ENCODE measurements around the gene FAM174B. TPM values are rescaled to one million over a fixed set of nuclear protein-coding genes. Genes with fewer than 3 reads are reported as not detected.

The FAM174B gene
- total RNA-seq, 2 experiments from 2014 or later, result 2.5 to 3.3 TPM

DNA sequence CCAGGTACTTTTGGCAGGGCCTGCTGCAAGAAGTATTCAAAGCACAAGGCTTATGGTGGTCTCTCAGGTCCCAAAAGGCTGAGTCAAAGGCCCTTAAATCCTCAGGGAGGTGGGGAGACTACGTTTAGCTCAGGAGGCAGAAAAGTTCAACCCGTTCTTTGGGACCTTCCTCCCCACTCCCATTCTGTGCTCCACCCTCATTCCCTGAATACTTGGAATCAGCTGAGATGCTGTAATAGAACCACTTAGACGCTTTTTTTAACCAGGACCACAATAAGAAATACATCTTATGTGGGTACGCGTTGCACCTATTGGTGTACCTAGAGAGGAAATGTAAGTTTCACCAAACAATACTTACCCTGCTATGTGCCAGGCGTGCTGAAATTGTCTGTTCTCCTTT lies 58.0 kb downstream of the FAM174B start:
- H3K9me3 Mint-ChIP-seq (ENCODE audit: insufficient read depth), result no peaks in the 10 kb centered on the region
- peaks cover 3% of the 10 kb centered on the region for H3K27me3 Mint-ChIP-seq (ENCODE audit: low read depth)
- DNase-seq (no peak), ATAC-seq (no peak)
- no peak overlapping the region for H3K27ac Mint-ChIP-seq
- ChIA-PET CTCF (no interaction called here), POLR2A (no interaction called here)
- no peaks in the 10 kb centered on the region for H3K36me3 Mint-ChIP-seq (ENCODE audit: low read depth)
- H3K4me3 Mint-ChIP-seq, result no peak overlapping the region
- peaks cover 5% of the 10 kb centered on the region for H3K4me1 Mint-ChIP-seq (ENCODE audit: low read depth)

DNA sequence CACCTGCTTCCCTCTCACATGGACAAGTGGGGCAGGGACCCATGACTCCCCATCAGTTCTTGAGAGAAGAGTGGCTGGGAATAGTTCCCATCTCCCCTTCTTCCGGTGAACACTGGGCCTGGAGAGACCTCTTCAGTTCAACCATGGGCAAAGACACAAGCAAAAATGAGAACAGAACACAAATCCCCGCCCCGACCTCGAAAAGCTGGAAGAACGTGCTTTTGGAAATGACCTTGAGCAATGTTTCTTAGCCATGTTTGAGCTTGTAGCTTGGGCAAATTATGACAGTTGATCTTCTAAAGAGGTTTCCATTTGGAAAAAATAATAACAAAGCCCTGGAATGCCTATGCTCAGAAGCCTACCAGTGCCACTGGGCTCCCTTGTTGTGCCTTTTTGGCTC lies 59.0 kb downstream of the FAM174B start:
- H3K27ac Mint-ChIP-seq, result no peak overlapping the region
- ChIA-PET CTCF (no interaction called here), POLR2A (no interaction called here)
- ATAC-seq (no peak), DNase-seq (no peak)
- H3K36me3 Mint-ChIP-seq (ENCODE audit: low read depth), result no peaks in the 10 kb centered on the region
- H3K9me3 Mint-ChIP-seq (ENCODE audit: insufficient read depth), result no peaks in the 10 kb centered on the region
- peaks cover 5% of the 10 kb centered on the region for H3K4me1 Mint-ChIP-seq (ENCODE audit: low read depth)
- H3K27me3 Mint-ChIP-seq (ENCODE audit: low read depth), result peaks cover 7% of the 10 kb centered on the region
- no peak overlapping the region for H3K4me3 Mint-ChIP-seq

DNA sequence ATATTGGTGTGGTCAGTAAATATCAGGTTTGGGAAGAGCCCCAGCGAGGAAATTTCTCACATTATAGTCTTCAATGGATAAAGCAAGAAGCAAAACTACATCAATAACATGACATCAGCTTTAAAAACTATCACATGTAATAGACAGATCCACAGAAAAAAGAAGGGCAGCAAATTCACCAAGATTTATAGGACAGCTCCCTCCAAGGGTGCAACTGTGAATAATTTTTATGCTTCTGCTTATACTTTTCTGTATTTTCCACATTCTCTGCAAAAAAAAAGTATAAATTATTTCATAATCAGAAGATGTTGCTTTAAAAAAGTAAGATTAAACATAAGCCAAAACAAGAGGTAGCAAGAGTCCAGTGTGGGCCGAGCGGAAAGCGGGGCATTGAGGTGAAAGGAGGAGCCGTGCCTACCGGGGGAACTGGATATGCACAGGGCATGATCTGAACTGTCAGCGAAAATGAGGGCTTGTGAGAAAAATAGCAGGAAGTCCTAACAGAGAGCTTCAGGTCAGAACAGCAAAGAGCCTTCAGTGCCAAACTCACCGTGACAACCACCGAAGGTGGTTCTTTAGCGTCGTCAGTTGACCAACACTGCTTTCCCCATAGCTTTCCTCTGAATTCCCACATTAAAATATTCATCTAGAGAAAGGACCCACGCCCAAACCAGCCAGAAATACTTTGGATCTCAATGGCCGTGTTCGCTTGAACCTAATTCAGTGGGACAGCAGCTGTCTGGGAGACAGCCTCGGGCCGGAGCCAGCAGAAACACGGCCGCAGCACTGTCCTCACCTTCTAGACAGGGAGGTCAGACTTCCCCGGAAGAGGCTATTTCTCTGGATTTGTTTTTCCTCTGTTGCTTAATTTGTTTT lies 59.8 kb downstream of the FAM174B start:
- H3K9me3 Mint-ChIP-seq (ENCODE audit: insufficient read depth), result no peaks in the 10 kb centered on the region
- ChIA-PET CTCF (interaction anchor here (1.3 kb wide), 1 partner anchor 119 kb away, joined by 3 read pairs; no protein-coding TSS in a partner anchor), POLR2A (no interaction called here)
- H3K36me3 Mint-ChIP-seq (ENCODE audit: low read depth), result no peaks in the 10 kb centered on the region
- no peak overlapping the region for H3K4me3 Mint-ChIP-seq
- peaks cover 7% of the 10 kb centered on the region for H3K27me3 Mint-ChIP-seq (ENCODE audit: low read depth)
- peaks cover 5% of the 10 kb centered on the region for H3K4me1 Mint-ChIP-seq (ENCODE audit: low read depth)
- DNase-seq (no peak), ATAC-seq (no peak)
- H3K27ac Mint-ChIP-seq, result no peak overlapping the region

DNA sequence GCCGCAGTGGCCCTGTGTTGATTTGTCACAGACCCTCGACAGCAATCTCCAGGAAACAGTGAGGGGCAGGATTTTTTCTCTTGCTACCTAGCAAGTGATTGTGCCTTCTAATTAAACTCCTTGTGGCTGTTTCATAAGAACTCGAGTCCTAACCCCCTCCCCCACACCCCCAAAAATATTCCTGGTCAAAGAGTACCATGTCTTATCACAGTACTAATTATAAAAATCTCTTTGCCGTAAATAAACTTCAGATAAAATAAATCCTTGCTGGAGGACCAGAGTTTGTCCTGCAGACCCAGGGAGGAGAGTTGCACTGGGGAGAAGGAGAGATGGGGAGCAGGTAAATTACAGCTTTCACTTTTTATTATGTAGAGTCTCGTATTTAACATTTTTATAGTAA lies 64.3 kb downstream of the FAM174B start:
- H3K4me3 Mint-ChIP-seq, result no peak overlapping the region
- no peak overlapping the region for H3K27ac Mint-ChIP-seq
- ATAC-seq (no peak), DNase-seq (no peak)
- no peaks in the 10 kb centered on the region for H3K36me3 Mint-ChIP-seq (ENCODE audit: low read depth)
- peaks cover 7% of the 10 kb centered on the region for H3K27me3 Mint-ChIP-seq (ENCODE audit: low read depth)
- no peaks in the 10 kb centered on the region for H3K9me3 Mint-ChIP-seq (ENCODE audit: insufficient read depth)
- POLR2A ChIA-PET, result no interaction called here
- CTCF ChIA-PET, result no interaction called here
- no peaks in the 10 kb centered on the region for H3K4me1 Mint-ChIP-seq (ENCODE audit: low read depth)

DNA sequence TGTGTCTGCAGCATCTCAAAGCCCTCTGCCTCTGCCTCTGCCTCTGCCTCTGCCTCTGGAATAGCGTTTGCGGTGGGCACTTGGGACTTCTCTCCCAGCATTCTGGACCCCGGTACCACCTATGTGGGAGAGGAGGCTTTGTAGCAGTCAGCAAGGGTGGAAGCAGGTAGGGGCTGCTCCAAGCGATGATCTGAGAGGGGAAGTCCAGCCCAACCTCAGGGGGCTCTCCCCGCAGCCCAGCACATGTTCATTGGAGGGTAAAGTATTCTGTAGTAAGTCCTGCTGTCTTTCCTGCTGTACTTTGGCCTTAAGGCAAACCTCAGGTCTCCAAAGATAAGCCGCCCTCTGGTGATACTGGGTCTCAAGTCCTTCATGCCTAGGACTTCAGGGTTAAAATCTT lies 68.6 kb downstream of the FAM174B start:
- Mint-ChIP-seq H3K27ac (no peak overlapping the region), H3K9me3 (ENCODE audit: insufficient read depth) (no peaks in the 10 kb centered on the region), H3K27me3 (ENCODE audit: low read depth) (peaks cover 3% of the 10 kb centered on the region), H3K4me3 (no peak overlapping the region), H3K4me1 (ENCODE audit: low read depth) (no peaks in the 10 kb centered on the region), H3K36me3 (ENCODE audit: low read depth) (no peaks in the 10 kb centered on the region)
- DNase-seq, result no peak
- ChIA-PET POLR2A (no interaction called here), CTCF (no interaction called here)
- no peak for ATAC-seq

DNA sequence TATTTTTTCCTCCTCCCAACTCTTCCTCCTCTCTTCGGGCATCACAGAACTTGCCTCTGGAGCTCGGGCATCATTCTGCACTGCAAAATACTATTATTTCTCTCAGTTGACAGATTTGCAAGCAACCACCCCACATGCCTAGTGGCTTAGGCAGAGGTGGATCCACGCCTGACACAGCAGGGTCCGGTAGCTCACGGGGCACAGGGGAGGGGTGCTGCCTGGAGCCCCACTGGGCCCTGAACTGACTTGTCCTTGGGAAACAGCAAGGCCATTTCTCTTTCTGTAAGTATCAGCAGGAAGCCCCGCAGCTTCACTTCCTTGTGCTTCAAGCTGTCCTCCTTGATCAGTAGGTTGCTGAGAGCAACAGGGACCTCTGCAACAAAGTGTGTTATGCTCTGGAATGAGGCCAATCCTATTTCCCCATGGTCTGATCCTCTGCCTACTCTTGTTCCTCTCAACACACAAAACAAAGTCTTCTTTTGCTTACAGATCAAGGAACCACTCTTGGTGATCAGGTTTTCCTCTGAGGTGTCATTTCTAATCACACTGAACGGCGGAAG lies 69.1 kb downstream of the FAM174B start:
- DNase-seq (no peak), ATAC-seq (no peak)
- no peak overlapping the region for H3K4me3 Mint-ChIP-seq
- POLR2A ChIA-PET, result no interaction called here
- no peaks in the 10 kb centered on the region for H3K4me1 Mint-ChIP-seq (ENCODE audit: low read depth)
- no peaks in the 10 kb centered on the region for H3K36me3 Mint-ChIP-seq (ENCODE audit: low read depth)
- peaks cover 3% of the 10 kb centered on the region for H3K27me3 Mint-ChIP-seq (ENCODE audit: low read depth)
- H3K27ac Mint-ChIP-seq, result no peak overlapping the region
- CTCF ChIA-PET, result no interaction called here
- H3K9me3 Mint-ChIP-seq (ENCODE audit: insufficient read depth), result no peaks in the 10 kb centered on the region

DNA sequence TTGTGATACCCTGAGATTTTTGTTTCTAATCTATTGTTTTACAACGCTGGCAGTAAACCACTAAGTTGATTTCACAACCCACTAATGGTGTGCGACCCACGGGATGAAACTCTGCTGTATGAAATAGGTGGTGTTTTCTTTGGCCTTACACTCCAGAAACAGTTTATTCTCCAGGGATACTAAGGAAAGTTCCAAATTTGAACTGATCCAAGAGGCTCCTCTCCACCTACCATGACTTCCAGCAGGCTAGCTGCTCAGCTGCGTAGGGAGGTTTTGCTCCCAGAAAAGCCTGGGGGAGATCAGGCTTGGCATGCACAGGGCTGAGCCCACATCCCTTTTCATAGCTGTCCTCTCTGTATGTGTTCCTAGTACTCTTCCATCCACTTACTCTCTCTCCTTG lies 71.5 kb downstream of the FAM174B start:
- Mint-ChIP-seq H3K4me3 (no peak overlapping the region), H3K9me3 (ENCODE audit: insufficient read depth) (no peaks in the 10 kb centered on the region), H3K4me1 (ENCODE audit: low read depth) (no peaks in the 10 kb centered on the region), H3K27me3 (ENCODE audit: low read depth) (peaks cover 3% of the 10 kb centered on the region), H3K36me3 (ENCODE audit: low read depth) (no peaks in the 10 kb centered on the region), H3K27ac (no peak overlapping the region)
- ChIA-PET CTCF (no interaction called here), POLR2A (no interaction called here)
- DNase-seq (no peak), ATAC-seq (no peak)

DNA sequence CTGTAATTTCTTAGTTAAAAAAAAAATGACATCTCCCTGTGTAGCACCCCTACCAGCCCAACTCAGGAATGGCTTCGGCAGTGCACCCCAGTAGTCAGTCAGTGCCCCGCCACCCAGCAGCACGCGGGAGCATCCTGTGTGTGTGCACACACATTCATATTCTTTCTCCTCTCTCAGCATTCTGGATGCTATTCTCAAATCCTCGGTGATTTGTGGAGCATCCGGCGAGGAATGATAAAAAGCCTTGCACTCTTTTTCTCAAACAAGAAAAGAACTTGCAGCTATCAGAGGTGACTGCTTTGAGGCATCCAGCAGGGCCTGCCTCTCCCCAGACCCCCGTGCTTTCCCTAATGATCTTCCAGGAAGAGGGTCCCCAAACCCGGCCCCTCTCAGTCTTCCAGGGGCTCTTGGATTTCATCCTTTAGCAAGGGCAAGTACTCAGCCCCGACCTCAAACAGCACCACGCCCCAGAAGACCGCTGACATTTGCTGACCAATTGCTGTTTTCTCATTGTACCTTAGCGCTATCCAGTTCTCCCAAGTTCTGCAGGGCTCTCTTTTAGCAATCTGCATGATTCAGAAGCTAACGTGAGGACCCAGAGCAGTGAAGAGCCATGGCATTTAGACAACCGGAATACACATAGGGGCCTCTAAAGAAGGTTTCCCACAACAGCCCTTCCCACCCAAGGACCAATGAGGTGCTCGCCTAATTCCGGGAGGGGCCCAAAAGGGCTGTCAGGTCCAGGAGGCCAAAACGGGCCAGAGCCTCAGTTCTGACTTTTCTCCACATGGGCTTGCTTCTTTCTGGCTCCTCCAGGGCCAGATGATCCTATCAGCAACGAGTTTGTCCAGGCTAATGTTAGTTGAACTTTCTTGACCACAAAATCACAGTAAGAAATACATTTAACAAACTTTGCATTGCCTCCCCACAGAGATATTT lies 72.2 kb downstream of the FAM174B start:
- peaks cover 3% of the 10 kb centered on the region for H3K27me3 Mint-ChIP-seq (ENCODE audit: low read depth)
- H3K4me1 Mint-ChIP-seq (ENCODE audit: low read depth), result no peaks in the 10 kb centered on the region
- no peak overlapping the region for H3K4me3 Mint-ChIP-seq
- H3K9me3 Mint-ChIP-seq (ENCODE audit: insufficient read depth), result no peaks in the 10 kb centered on the region
- POLR2A ChIA-PET, result no interaction called here
- ATAC-seq (no peak), DNase-seq (no peak)
- CTCF ChIA-PET, result no interaction called here
- H3K27ac Mint-ChIP-seq, result no peak overlapping the region
- no peaks in the 10 kb centered on the region for H3K36me3 Mint-ChIP-seq (ENCODE audit: low read depth)

DNA sequence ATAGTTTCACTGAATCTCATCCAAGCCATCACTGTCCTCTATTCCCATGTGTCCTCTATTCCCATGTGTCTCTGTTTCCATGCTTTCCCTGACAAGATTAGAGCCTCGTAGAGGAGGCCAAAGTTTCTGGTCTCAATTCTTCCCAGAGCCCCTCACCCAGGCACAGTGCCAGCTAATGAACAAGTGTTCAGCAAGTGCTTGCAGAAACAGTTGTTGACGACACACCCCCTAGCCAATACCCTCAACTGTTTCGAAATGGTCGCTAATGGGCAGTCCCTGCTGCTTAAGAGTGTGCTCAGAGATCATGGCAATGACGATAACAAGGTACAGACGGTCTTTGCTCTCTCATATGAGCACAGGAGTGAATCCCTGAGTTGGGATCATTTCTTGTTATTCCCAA lies 73.4 kb downstream of the FAM174B start:
- Mint-ChIP-seq H3K4me1 (ENCODE audit: low read depth) (no peaks in the 10 kb centered on the region), H3K4me3 (no peak overlapping the region), H3K27me3 (ENCODE audit: low read depth) (peaks cover 6% of the 10 kb centered on the region), H3K36me3 (ENCODE audit: low read depth) (no peaks in the 10 kb centered on the region), H3K27ac (no peak overlapping the region), H3K9me3 (ENCODE audit: insufficient read depth) (no peaks in the 10 kb centered on the region)
- CTCF ChIA-PET, result interaction anchor here (0.9 kb wide), 1 partner anchor 60 kb away, joined by 3 read pairs; no protein-coding TSS in a partner anchor
- DNase-seq, result no peak
- POLR2A ChIA-PET, result no interaction called here
- ATAC-seq, result no peak

DNA sequence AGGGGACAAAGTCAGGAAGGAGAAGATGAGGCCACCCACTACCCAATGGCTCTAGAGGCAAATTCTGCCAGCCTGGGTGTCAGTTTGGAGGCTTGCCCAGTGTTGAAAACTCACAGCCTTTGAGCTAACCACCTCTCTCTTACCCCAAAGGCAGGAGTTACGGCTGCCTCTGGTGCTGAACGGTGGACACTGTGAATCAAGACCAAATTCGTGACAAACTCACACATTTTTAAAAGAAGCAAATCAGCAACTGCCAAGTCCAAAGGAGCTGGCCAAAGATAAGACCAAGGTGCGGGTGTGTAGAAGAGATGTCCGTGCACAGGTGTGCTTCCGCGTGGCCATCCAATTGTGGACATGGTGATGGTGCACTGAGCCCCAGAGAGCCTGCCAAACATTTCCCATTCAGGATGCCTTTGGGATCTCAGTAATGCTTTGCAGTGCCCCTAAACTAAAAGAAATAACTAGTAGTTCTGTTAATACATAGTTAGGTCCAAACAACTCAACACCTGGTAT lies 74.6 kb downstream of the FAM174B start:
- CTCF ChIA-PET, result interaction anchor here (1.2 kb wide), 1 partner anchor 11 kb away, joined by 3 read pairs; no protein-coding TSS in a partner anchor

DNA sequence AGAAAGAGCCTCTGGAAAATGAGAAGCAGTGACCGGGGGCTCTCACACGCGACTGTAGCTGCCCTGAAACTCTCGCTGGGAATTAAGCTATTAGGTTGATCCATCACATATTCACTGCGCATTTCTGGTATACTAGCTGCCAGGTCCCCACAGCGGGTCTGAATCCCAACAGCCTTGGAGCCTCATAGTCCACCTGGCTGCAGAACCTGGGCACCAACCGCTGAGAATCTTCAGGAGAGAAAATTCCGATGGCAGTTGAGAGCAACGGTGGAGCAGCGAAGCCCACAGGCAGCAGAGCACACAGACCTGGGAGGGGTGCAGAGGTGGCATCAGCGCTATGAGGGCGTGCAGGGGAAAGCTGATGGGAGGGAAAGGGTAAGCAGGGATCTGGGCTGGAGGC lies 75.1 kb downstream of the FAM174B start:
- no peak for ATAC-seq
- Mint-ChIP-seq H3K4me3 (no peak overlapping the region), H3K4me1 (ENCODE audit: low read depth) (no peaks in the 10 kb centered on the region), H3K27me3 (ENCODE audit: low read depth) (peaks cover 9% of the 10 kb centered on the region), H3K36me3 (ENCODE audit: low read depth) (no peaks in the 10 kb centered on the region), H3K9me3 (ENCODE audit: insufficient read depth) (no peaks in the 10 kb centered on the region), H3K27ac (no peak overlapping the region)
- CTCF ChIA-PET, result interaction anchor here (1.2 kb wide), 1 partner anchor 11 kb away, joined by 3 read pairs; no protein-coding TSS in a partner anchor
- POLR2A ChIA-PET, result no interaction called here
- DNase-seq, result no peak

More for the DNA sequence above, 74.6 kb downstream of the FAM174B start:
- Mint-ChIP-seq H3K36me3 (ENCODE audit: low read depth) (no peaks in the 10 kb centered on the region), H3K4me3 (no peak overlapping the region), H3K4me1 (ENCODE audit: low read depth) (no peaks in the 10 kb centered on the region), H3K27ac (no peak overlapping the region), H3K9me3 (ENCODE audit: insufficient read depth) (no peaks in the 10 kb centered on the region), H3K27me3 (ENCODE audit: low read depth) (peaks cover 9% of the 10 kb centered on the region)
- ATAC-seq (no peak), DNase-seq (no peak)
- POLR2A ChIA-PET, result no interaction called here
